ENCODE measurements around the gene PCDH9.

PCDH9 gene

DNA sequence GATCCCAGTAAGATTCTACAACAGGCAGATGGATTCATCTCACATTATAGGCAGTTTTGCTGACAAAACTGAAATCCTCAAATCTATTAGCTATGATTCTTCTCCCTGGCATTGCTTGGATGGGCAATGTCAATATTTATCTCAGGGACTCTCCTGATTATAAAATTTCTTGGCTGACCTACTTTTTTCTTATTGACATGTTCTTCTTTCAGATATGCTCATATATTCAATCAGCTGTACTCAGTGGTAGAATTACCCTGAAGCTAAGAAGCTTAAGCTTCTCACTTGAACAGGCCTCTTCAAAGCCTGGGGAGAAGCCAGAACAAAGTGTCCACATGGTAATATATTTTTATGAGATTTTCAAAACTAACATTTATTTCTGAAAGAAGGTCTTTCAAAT, 513.6 kb downstream of the PCDH9 start:
- no peak for DNase-seq (ENCODE audit: low read depth, low spot score)
- TF ChIP-seq POLR2AphosphoS5 (IDR thresholded peaks at IDR 0.05; ENCODE audit: borderline replicate concordance, low read depth, low read length): no peak
- no peak for TF ChIP-seq EZH2 (IDR thresholded peaks at IDR 0.05)
- TF ChIP-seq FOXP2 (optimal IDR thresholded peaks at IDR 0.05; ENCODE audit: control extremely low read depth, extremely low read length, insufficient read depth): no peak
- H3K9ac ChIP-seq (ENCODE audit: insufficient read length): no peak overlapping the region
- no peaks in the 10 kb centered on the region for H3K36me3 ChIP-seq (ENCODE audit: insufficient read depth, low read length)
- H3K4me3 ChIP-seq: no peak overlapping the region
- H3K9me3 ChIP-seq (ENCODE audit: low read depth, low read length): no peaks in the 10 kb centered on the region
- no peak overlapping the region for H3K27ac ChIP-seq

DNA sequence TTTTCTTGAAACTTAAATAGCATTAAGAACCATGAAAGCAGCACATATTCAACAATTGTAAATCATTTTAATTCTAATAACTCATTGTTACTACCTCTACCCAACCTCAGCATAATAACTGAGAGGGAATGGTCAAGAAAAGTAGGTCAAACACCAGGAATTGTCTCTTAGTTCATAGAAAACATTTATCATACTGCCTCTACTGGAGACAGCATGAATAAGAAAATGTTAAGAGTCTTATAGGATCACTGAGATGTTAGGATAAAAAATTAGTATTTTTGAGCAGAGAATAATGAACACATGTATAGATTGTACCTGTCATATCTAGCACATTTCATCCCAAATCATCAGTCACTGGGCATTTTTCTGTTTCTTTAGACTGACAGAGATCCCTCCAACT, 515.3 kb downstream of the PCDH9 start:
- H3K9ac ChIP-seq (ENCODE audit: insufficient read length): no peak overlapping the region
- no peak for TF ChIP-seq FOXP2 (optimal IDR thresholded peaks at IDR 0.05; ENCODE audit: control extremely low read depth, extremely low read length, insufficient read depth)
- no peak for TF ChIP-seq POLR2AphosphoS5 (IDR thresholded peaks at IDR 0.05; ENCODE audit: borderline replicate concordance, low read depth, low read length)
- TF ChIP-seq EZH2 (IDR thresholded peaks at IDR 0.05): no peak
- H3K27ac ChIP-seq: no peak overlapping the region
- DNase-seq (ENCODE audit: low read depth, low spot score): no peak
- H3K4me3 ChIP-seq: no peak overlapping the region
- H3K36me3 ChIP-seq (ENCODE audit: insufficient read depth, low read length): no peaks in the 10 kb centered on the region
- H3K9me3 ChIP-seq (ENCODE audit: low read depth, low read length): no peaks in the 10 kb centered on the region

GRCh38 chr13:66704110-66704509, 526.0 kb downstream of the PCDH9 start:
- H3K4me3 ChIP-seq: no peak overlapping the region
- H3K27ac ChIP-seq: no peak overlapping the region
- TF ChIP-seq EZH2 (IDR thresholded peaks at IDR 0.05): no peak
- no peaks in the 10 kb centered on the region for H3K9me3 ChIP-seq (ENCODE audit: low read depth, low read length)
- H3K36me3 ChIP-seq (ENCODE audit: insufficient read depth, low read length): no peaks in the 10 kb centered on the region
- H3K9ac ChIP-seq (ENCODE audit: insufficient read length): no peak overlapping the region
- no peak for DNase-seq (ENCODE audit: low read depth, low spot score)

- Histone ChIP-seq H3K36me3 (ENCODE audit: insufficient read depth, low read length) (no peaks in the 10 kb centered on the region), H3K9ac (ENCODE audit: insufficient read length) (no peak overlapping the region), H3K27ac (no peak overlapping the region), H3K4me3 (no peak overlapping the region), H3K9me3 (ENCODE audit: low read depth, low read length) (no peaks in the 10 kb centered on the region)
- DNase-seq (ENCODE audit: low read depth, low spot score): no peak
- TF ChIP-seq FOXP2 (optimal IDR thresholded peaks at IDR 0.05; ENCODE audit: control extremely low read depth, extremely low read length, insufficient read depth) (no peak), EZH2 (IDR thresholded peaks at IDR 0.05) (no peak), POLR2AphosphoS5 (IDR thresholded peaks at IDR 0.05; ENCODE audit: borderline replicate concordance, low read depth, low read length) (no peak)
Observed at GRCh38 chr13:66703597-66703996, 526.5 kb downstream of the PCDH9 start.

- H3K9me3 ChIP-seq (ENCODE audit: low read depth, low read length): no peaks in the 10 kb centered on the region
- no peak for TF ChIP-seq FOXP2 (optimal IDR thresholded peaks at IDR 0.05; ENCODE audit: control extremely low read depth, extremely low read length, insufficient read depth)
- TF ChIP-seq EZH2 (IDR thresholded peaks at IDR 0.05): no peak
- no peak for TF ChIP-seq POLR2AphosphoS5 (IDR thresholded peaks at IDR 0.05; ENCODE audit: borderline replicate concordance, low read depth, low read length)
- no peak for DNase-seq (ENCODE audit: low read depth, low spot score)
- no peak overlapping the region for H3K27ac ChIP-seq
- no peak overlapping the region for H3K9ac ChIP-seq (ENCODE audit: insufficient read length)
- H3K4me3 ChIP-seq: no peak overlapping the region
- no peaks in the 10 kb centered on the region for H3K36me3 ChIP-seq (ENCODE audit: insufficient read depth, low read length)
Observed at GRCh38 chr13:66700117-66700601, 530.0 kb downstream of the PCDH9 start.

DNA sequence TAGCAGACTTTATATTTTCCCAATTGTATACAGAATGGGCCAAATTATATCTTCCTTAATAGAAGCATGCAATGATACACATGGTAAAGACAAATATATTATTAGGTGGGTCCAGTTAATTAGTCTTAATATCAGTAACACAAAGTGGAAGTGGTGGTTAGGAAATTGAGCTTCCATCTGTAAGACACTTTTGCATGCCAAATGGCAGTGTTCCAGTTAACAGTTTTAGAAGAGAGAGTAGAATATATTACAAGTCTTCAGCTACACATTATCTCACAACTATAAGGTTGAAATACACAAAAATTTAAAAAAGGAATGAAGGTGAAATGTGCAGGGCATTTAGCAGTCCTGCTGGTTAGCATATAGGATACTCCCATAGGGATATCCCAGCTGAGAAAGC, 536.5 kb downstream of the PCDH9 start:
- no peak for DNase-seq (ENCODE audit: low read depth, low spot score)
- H3K36me3 ChIP-seq (ENCODE audit: insufficient read depth, low read length): no peaks in the 10 kb centered on the region
- no peak overlapping the region for H3K9ac ChIP-seq (ENCODE audit: insufficient read length)
- H3K9me3 ChIP-seq (ENCODE audit: low read depth, low read length): no peaks in the 10 kb centered on the region
- no peak overlapping the region for H3K27ac ChIP-seq
- TF ChIP-seq EZH2 (IDR thresholded peaks at IDR 0.05) (no peak), POLR2AphosphoS5 (IDR thresholded peaks at IDR 0.05; ENCODE audit: borderline replicate concordance, low read depth, low read length) (no peak), FOXP2 (optimal IDR thresholded peaks at IDR 0.05; ENCODE audit: control extremely low read depth, extremely low read length, insufficient read depth) (no peak)
- H3K4me3 ChIP-seq: no peak overlapping the region

DNA sequence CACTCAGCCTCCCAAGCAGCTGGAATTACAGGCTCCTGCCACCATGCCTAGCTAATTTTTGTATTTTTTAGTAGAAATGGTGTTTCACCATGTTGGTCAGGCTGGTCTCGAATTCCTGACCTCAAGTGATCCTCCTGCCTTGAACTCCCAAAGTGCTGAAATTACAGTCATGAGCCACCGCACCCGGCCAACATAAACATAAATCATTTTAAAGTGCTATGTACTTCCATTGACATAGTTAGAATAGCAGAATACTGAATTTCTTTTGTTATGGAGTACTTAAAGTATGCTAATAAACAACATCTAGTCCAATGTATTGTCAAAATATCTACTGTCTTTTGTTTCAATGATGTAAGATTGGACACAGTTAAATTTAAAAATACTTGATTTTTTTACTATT, 539.0 kb downstream of the PCDH9 start:
- no peak overlapping the region for H3K4me3 ChIP-seq
- no peak overlapping the region for H3K9ac ChIP-seq (ENCODE audit: insufficient read length)
- H3K36me3 ChIP-seq (ENCODE audit: insufficient read depth, low read length): no peaks in the 10 kb centered on the region
- no peak for TF ChIP-seq EZH2 (IDR thresholded peaks at IDR 0.05)
- TF ChIP-seq FOXP2 (optimal IDR thresholded peaks at IDR 0.05; ENCODE audit: control extremely low read depth, extremely low read length, insufficient read depth): no peak
- no peak for TF ChIP-seq POLR2AphosphoS5 (IDR thresholded peaks at IDR 0.05; ENCODE audit: borderline replicate concordance, low read depth, low read length)
- DNase-seq (ENCODE audit: low read depth, low spot score): no peak
- H3K9me3 ChIP-seq (ENCODE audit: low read depth, low read length): no peaks in the 10 kb centered on the region
- no peak overlapping the region for H3K27ac ChIP-seq

DNA sequence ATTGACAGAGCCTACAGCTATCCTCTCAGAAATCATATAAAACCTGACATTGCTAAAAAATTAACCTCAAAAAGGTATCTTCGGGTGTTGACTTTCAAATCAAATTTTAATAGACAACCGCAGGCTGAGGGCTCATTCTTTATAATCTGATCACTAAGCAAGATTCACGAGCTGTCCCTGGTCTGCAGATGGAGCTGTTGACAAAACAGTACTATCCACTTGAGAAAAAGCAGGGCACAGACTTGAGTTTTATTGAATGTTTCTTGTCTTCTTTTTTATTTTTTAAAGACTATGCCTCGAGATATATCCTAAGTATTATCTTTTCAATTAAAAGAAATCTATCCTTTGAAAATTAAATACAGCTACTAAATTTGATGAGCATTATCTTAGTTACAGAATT, 540.5 kb downstream of the PCDH9 start:
- no peak overlapping the region for H3K9ac ChIP-seq (ENCODE audit: insufficient read length)
- H3K9me3 ChIP-seq (ENCODE audit: low read depth, low read length): no peaks in the 10 kb centered on the region
- no peak for DNase-seq (ENCODE audit: low read depth, low spot score)
- H3K27ac ChIP-seq: no peak overlapping the region
- H3K4me3 ChIP-seq: no peak overlapping the region
- no peaks in the 10 kb centered on the region for H3K36me3 ChIP-seq (ENCODE audit: insufficient read depth, low read length)
- no peak for TF ChIP-seq POLR2AphosphoS5 (IDR thresholded peaks at IDR 0.05; ENCODE audit: borderline replicate concordance, low read depth, low read length)
- TF ChIP-seq EZH2 (IDR thresholded peaks at IDR 0.05): no peak
- no peak for TF ChIP-seq FOXP2 (optimal IDR thresholded peaks at IDR 0.05; ENCODE audit: control extremely low read depth, extremely low read length, insufficient read depth)

- H3K9ac ChIP-seq (ENCODE audit: insufficient read length): no peak overlapping the region
- H3K4me3 ChIP-seq: no peak overlapping the region
- no peaks in the 10 kb centered on the region for H3K36me3 ChIP-seq (ENCODE audit: insufficient read depth, low read length)
- TF ChIP-seq FOXP2 (optimal IDR thresholded peaks at IDR 0.05; ENCODE audit: control extremely low read depth, extremely low read length, insufficient read depth): no peak
- TF ChIP-seq POLR2AphosphoS5 (IDR thresholded peaks at IDR 0.05; ENCODE audit: borderline replicate concordance, low read depth, low read length): no peak
- no peak for TF ChIP-seq EZH2 (IDR thresholded peaks at IDR 0.05)
- DNase-seq (ENCODE audit: low read depth, low spot score): no peak
- no peak overlapping the region for H3K27ac ChIP-seq
- H3K9me3 ChIP-seq (ENCODE audit: low read depth, low read length): no peaks in the 10 kb centered on the region
Observed at GRCh38 chr13:66689037-66689619, 541.0 kb downstream of the PCDH9 start.
